Measurements from ENCODE around the gene VAV2. TPM values are rescaled to one million over a fixed set of nuclear protein-coding genes. Genes with fewer than 3 reads are reported as not detected.

The VAV2 gene
- total RNA-seq, 1 experiment from 2014 or later: 9.7 TPM

DNA sequence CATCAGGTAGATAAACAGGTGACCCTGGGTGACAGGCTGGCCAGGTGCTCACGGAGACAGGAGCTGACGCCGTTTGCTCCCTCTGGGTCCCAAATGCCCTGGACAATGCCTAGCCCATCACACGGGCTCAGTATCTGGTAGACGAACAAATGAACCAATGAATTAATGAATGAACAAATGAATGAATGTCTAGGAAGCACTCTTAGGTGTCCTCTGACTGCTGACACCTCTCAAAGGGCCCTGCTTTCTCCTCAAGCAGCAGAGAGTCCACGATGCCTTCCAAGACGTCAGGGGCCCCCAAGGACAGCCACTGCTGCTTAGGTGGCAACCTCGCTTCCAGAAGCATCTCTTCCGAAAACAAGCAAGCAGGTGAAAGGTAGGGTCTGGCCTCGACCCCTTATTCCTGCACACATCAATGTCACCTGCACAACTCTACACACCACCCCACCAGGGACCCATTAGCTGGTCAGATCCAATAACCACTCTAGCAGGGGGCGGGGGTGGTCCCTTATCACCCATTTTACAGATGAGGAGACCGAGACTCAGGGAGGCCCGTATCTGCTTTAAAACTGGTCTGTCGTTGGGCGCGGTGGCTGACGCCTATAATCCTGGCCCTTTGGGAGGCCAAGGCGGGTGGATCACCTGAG lies 45.2 kb downstream of the VAV2 start:
- no peak for ATAC-seq
- H3F3A ChIP-seq (ENCODE audit: low read length, unreplicated experiment): no peaks in the 10 kb centered on the region
- H3K9me3 ChIP-seq (ENCODE audit: low read length): no peaks in the 10 kb centered on the region
- no peaks in the 10 kb centered on the region for H3K36me3 ChIP-seq (ENCODE audit: low read depth, low read length)
- BruUV-seq (replicated peaks): no TSS peak
- H3K9me2 ChIP-seq (replicated peaks; ENCODE audit: low read length): no peaks in the 10 kb centered on the region
- H3K9ac ChIP-seq (ENCODE audit: low read length): no peak overlapping the region
- no peaks in the 10 kb centered on the region; the same call in 1 of the 2 replicates for H4K20me1 ChIP-seq (ENCODE audit: low read length)
- H3K27ac ChIP-seq (ENCODE audit: low read length): no peak overlapping the region
- peaks cover 30% of the 10 kb centered on the region for H3K79me2 ChIP-seq (ENCODE audit: low read length)
- H3K4me1 ChIP-seq (ENCODE audit: insufficient read depth, low read length): peaks cover 16% of the 10 kb centered on the region
- no peaks in the 10 kb centered on the region for H3K27me3 ChIP-seq (ENCODE audit: low read length)
- POLR2A ChIA-PET (ENCODE audit: unreplicated experiment): no interaction called here
- CTCF ChIA-PET: no interaction called here
- DNase-seq: no peak
- TF ChIP-seq, protein P1, sequence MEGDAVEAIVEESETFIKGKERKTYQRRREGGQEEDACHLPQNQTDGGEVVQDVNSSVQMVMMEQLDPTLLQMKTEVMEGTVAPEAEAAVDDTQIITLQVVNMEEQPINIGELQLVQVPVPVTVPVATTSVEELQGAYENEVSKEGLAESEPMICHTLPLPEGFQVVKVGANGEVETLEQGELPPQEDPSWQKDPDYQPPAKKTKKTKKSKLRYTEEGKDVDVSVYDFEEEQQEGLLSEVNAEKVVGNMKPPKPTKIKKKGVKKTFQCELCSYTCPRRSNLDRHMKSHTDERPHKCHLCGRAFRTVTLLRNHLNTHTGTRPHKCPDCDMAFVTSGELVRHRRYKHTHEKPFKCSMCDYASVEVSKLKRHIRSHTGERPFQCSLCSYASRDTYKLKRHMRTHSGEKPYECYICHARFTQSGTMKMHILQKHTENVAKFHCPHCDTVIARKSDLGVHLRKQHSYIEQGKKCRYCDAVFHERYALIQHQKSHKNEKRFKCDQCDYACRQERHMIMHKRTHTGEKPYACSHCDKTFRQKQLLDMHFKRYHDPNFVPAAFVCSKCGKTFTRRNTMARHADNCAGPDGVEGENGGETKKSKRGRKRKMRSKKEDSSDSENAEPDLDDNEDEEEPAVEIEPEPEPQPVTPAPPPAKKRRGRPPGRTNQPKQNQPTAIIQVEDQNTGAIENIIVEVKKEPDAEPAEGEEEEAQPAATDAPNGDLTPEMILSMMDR (conservative IDR thresholded peaks at IDR 0.05; ENCODE audit: low read depth, low read length): no peak
- no peak overlapping the region for H3K4me3 ChIP-seq (ENCODE audit: low read length)
- H2AFZ ChIP-seq (ENCODE audit: low read length): no peak overlapping the region
- no peak overlapping the region for H3K4me2 ChIP-seq (ENCODE audit: low read length)
- intact Hi-C loops (cut with micrococcal nuclease): no loop called here

DNA sequence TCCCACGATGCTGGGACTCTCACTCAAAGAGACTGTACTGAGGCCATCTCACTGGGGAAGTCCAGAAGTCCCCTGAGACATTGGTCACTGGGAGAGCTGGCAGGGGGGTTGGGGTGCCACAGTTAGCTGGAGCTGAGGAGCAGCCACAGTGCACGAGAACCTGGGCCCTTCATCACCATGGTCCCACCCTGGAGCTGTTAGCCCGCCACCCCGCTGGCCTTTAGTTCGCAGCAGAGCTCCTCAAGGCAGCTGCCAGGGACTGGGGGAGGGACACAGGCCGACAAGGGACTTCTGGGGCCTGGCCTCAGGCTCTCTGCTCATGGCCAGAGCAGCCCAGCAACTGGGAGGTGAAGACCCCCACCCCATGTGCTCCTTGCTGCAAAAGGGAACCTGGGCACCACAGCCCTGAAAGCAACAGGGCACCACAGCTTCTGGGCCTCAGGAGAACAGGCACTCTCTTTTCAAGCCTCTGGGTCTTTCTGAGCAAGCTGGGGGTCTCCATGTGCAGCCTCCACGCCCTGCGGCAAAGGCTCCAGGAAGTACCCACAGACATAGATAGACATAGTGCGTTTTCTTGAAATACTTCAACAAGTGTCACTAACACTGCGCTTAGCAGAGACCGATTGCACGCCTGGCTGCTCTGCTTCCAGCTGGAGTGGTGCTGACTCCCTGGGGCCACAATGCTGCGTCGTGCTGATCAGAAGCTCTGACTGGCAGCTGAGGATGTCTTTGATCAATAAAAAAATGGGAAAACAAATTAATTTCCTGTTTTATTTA lies 46.0 kb downstream of the VAV2 start:
- Histone ChIP-seq H3F3A (ENCODE audit: low read length, unreplicated experiment) (no peaks in the 10 kb centered on the region), H3K36me3 (ENCODE audit: low read depth, low read length) (no peaks in the 10 kb centered on the region), H3K9ac (ENCODE audit: low read length) (no peak overlapping the region), H4K20me1 (ENCODE audit: low read length) (no peaks in the 10 kb centered on the region; the same call in 1 of the 2 replicates), H3K27ac (ENCODE audit: low read length) (no peak overlapping the region), H3K9me3 (ENCODE audit: low read length) (no peaks in the 10 kb centered on the region), H2AFZ (ENCODE audit: low read length) (no peak overlapping the region), H3K4me3 (ENCODE audit: low read length) (no peak overlapping the region), H3K4me2 (ENCODE audit: low read length) (no peak overlapping the region), H3K9me2 (replicated peaks; ENCODE audit: low read length) (no peaks in the 10 kb centered on the region), H3K27me3 (ENCODE audit: low read length) (no peaks in the 10 kb centered on the region), H3K79me2 (ENCODE audit: low read length) (peaks cover 30% of the 10 kb centered on the region), H3K4me1 (ENCODE audit: insufficient read depth, low read length) (peaks cover 16% of the 10 kb centered on the region)
- BruUV-seq (replicated peaks): no TSS peak
- no peak for ATAC-seq
- intact Hi-C loops (cut with micrococcal nuclease): loop anchor here (2.0 kb wide), 1 partner anchor 45 kb away; no protein-coding TSS in a partner anchor
- ChIA-PET CTCF (no interaction called here), POLR2A (ENCODE audit: unreplicated experiment) (no interaction called here)
- DNase-seq: no peak
- TF ChIP-seq EZH2 (IDR thresholded peaks at IDR 0.05; ENCODE audit: low read length, unreplicated experiment) (no peak), EZH2phosphoT487 (IDR thresholded peaks at IDR 0.05; ENCODE audit: borderline replicate concordance, low read length) (no peak)
- TF ChIP-seq, protein P1 (conservative IDR thresholded peaks at IDR 0.05; ENCODE audit: low read depth, low read length): no peak
